ENCODE measurements around the gene GNE. TPM values are rescaled to one million over a fixed set of nuclear protein-coding genes. Genes with fewer than 3 reads are reported as not detected.

GNE gene
- total RNA-seq, 1 experiment from 2014 or later: 10.9 TPM

- no peaks in the 10 kb centered on the region for H3K9me3 ChIP-seq (ENCODE audit: low read length)
- H2AFZ ChIP-seq (ENCODE audit: low read length): no peak overlapping the region
- H3K4me1 ChIP-seq (ENCODE audit: insufficient read depth, low read length): no peaks in the 10 kb centered on the region
- no peak overlapping the region for H3K27ac ChIP-seq (ENCODE audit: low read length)
- no peaks in the 10 kb centered on the region for H3K9me2 ChIP-seq (replicated peaks; ENCODE audit: low read length)
- ChIA-PET CTCF (interaction anchor here (0.7 kb wide), 1 partner anchor 28 kb away, joined by 4 read pairs; no protein-coding TSS in a partner anchor), POLR2A (ENCODE audit: unreplicated experiment) (interaction anchor here (0.7 kb wide), 1 partner anchor 107 kb away, joined by 19 read pairs; no protein-coding TSS in a partner anchor)
- no TSS peak for BruUV-seq (replicated peaks)
- H3K36me3 ChIP-seq (ENCODE audit: low read depth, low read length): peaks cover 12% of the 10 kb centered on the region
- no peaks in the 10 kb centered on the region for H4K20me1 ChIP-seq (ENCODE audit: low read length)
- no peaks in the 10 kb centered on the region for H3K27me3 ChIP-seq (ENCODE audit: low read length)
- H3K9ac ChIP-seq (ENCODE audit: low read length): no peak overlapping the region
- no peak for TF ChIP-seq CTCF (conservative IDR thresholded peaks at IDR 0.05; ENCODE audit: low read depth, low read length)
- TF ChIP-seq EZH2phosphoT487 (IDR thresholded peaks at IDR 0.05; ENCODE audit: borderline replicate concordance, low read length): no peak
- no peak for TF ChIP-seq EZH2 (IDR thresholded peaks at IDR 0.05; ENCODE audit: low read length, unreplicated experiment)
- no peaks in the 10 kb centered on the region for H3F3A ChIP-seq (ENCODE audit: low read length, unreplicated experiment)
- no peak overlapping the region for H3K4me2 ChIP-seq (ENCODE audit: low read length)
- intact Hi-C loops (cut with micrococcal nuclease): no loop called here
- H3K79me2 ChIP-seq (ENCODE audit: low read length): no peaks in the 10 kb centered on the region
- no peak for ATAC-seq
- no peak overlapping the region for H3K4me3 ChIP-seq (ENCODE audit: low read length)
- DNase-seq: no peak
Measured at GRCh38 chr9:36222449-36222848, 35.8 kb downstream of the GNE start.

- no peak for ATAC-seq
- H3K36me3 ChIP-seq (ENCODE audit: low read depth, low read length): peaks cover 12% of the 10 kb centered on the region
- H3K27ac ChIP-seq (ENCODE audit: low read length): no peak overlapping the region
- CTCF ChIA-PET: no interaction called here
- no peak for DNase-seq
- H3K27me3 ChIP-seq (ENCODE audit: low read length): no peaks in the 10 kb centered on the region
- no peak overlapping the region for H3K9ac ChIP-seq (ENCODE audit: low read length)
- BruUV-seq (replicated peaks): no TSS peak
- no peak overlapping the region for H3K4me2 ChIP-seq (ENCODE audit: low read length)
- intact Hi-C loops (cut with micrococcal nuclease): no loop called here
- no peaks in the 10 kb centered on the region for H3K9me2 ChIP-seq (replicated peaks; ENCODE audit: low read length)
- TF ChIP-seq EZH2phosphoT487 (IDR thresholded peaks at IDR 0.05; ENCODE audit: borderline replicate concordance, low read length): no peak
- no peak for TF ChIP-seq CTCF (conservative IDR thresholded peaks at IDR 0.05; ENCODE audit: low read depth, low read length)
- no peak for TF ChIP-seq EZH2 (IDR thresholded peaks at IDR 0.05; ENCODE audit: low read length, unreplicated experiment)
- no peaks in the 10 kb centered on the region for H3K79me2 ChIP-seq (ENCODE audit: low read length)
- H4K20me1 ChIP-seq (ENCODE audit: low read length): no peaks in the 10 kb centered on the region
- H2AFZ ChIP-seq (ENCODE audit: low read length): no peak overlapping the region
- no peaks in the 10 kb centered on the region for H3F3A ChIP-seq (ENCODE audit: low read length, unreplicated experiment)
- no peaks in the 10 kb centered on the region for H3K9me3 ChIP-seq (ENCODE audit: low read length)
- H3K4me3 ChIP-seq (ENCODE audit: low read length): no peak overlapping the region
- POLR2A ChIA-PET (ENCODE audit: unreplicated experiment): no interaction called here
- H3K4me1 ChIP-seq (ENCODE audit: insufficient read depth, low read length): no peaks in the 10 kb centered on the region
Measured at GRCh38 chr9:36221667-36222066, 36.6 kb downstream of the GNE start.

- intact Hi-C loops (cut with micrococcal nuclease): no loop called here
- Histone ChIP-seq H3K79me2 (ENCODE audit: low read length) (no peaks in the 10 kb centered on the region), H3K27ac (ENCODE audit: low read length) (no peak overlapping the region), H3F3A (ENCODE audit: low read length, unreplicated experiment) (no peaks in the 10 kb centered on the region), H2AFZ (ENCODE audit: low read length) (no peak overlapping the region), H3K36me3 (ENCODE audit: low read depth, low read length) (peaks cover 12% of the 10 kb centered on the region), H3K27me3 (ENCODE audit: low read length) (no peaks in the 10 kb centered on the region), H3K9me3 (ENCODE audit: low read length) (no peaks in the 10 kb centered on the region), H4K20me1 (ENCODE audit: low read length) (no peaks in the 10 kb centered on the region), H3K4me2 (ENCODE audit: low read length) (no peak overlapping the region), H3K4me1 (ENCODE audit: insufficient read depth, low read length) (no peaks in the 10 kb centered on the region), H3K4me3 (ENCODE audit: low read length) (no peak overlapping the region), H3K9me2 (replicated peaks; ENCODE audit: low read length) (no peaks in the 10 kb centered on the region), H3K9ac (ENCODE audit: low read length) (no peak overlapping the region)
- TF ChIP-seq EZH2 (IDR thresholded peaks at IDR 0.05; ENCODE audit: low read length, unreplicated experiment) (no peak), CTCF (conservative IDR thresholded peaks at IDR 0.05; ENCODE audit: low read depth, low read length) (no peak), EZH2phosphoT487 (IDR thresholded peaks at IDR 0.05; ENCODE audit: borderline replicate concordance, low read length) (no peak)
- ATAC-seq: no peak; the same call in 1 of the 2 replicates
- BruUV-seq (replicated peaks): no TSS peak
- CTCF ChIA-PET: no interaction called here
- POLR2A ChIA-PET (ENCODE audit: unreplicated experiment): no interaction called here
- no peak for DNase-seq
Measured at GRCh38 chr9:36218411-36218901, 39.8 kb downstream of the GNE start.

All from PC-3 (cell line).